Endothelial cell of umbilical vein (primary cell): ENCODE measurements around the gene POU3F1. TPM values are rescaled to one million over a fixed set of nuclear protein-coding genes. Genes with fewer than 3 reads are reported as not detected.

Experiments used
- BruUV-seq: library from RNA; stranded (reverse); fragments of 400-500 nt; replicated peaks from 2 replicates; lab custom pipeline; 2021; lab: Mats Ljungman, UMichigan
- CTCF ChIA-PET: fragments of 300-600, 350-600 bp; sonication (Branson Sonifier 250); formaldehyde crosslinking; loops from one replicate; lab custom pipeline; 2021; ENCODE audit warnings: antibody characterized with exemption, inconsistent platforms; lab: Charles Lee
- POLR2A ChIA-PET: fragments of 300-600, 350-600 bp; sonication (Branson Sonifier 250); formaldehyde crosslinking; loops from one replicate; lab custom pipeline; 2021; ENCODE audit warnings: antibody characterized with exemption, inconsistent platforms; lab: Charles Lee
- DNase-seq: peaks from one replicate; pipeline ENCODE4 v3.0.0-alpha.2; 2011; ENCODE audit warnings: low read depth, low spot score
- FAIRE-seq: peaks from 2 replicates; lab custom pipeline; 2011; peaks lifted over from hg19 to GRCh38; lab: Jason Lieb, UNC
- H2AFZ ChIP-seq: 2 replicates; pipeline ENCODE4 v1.6.0; 2012; ENCODE audit warnings: low read depth, low read length, control low read depth, inconsistent platforms
- H3K27ac ChIP-seq: 2 replicates; pipeline ENCODE4 v1.5.1; 2011; ENCODE audit warnings: low read depth, mild to moderate bottlenecking, control low read depth, low read length, moderate library complexity; ENCODE audit not compliant: insufficient read depth
- H3K27me3 ChIP-seq, 2 experiments: 2 replicates each; pipeline versions ENCODE4 v1.6.0 to v1.6.1; 2011; ENCODE audit warnings: low read length in 2 of 2, mixed read lengths in 1 of 2; ENCODE audit not compliant: control insufficient read depth in 2 of 2, insufficient read depth in 2 of 2
- H3K36me3 ChIP-seq, 2 experiments: 2 replicates in 1 of 2; 3 replicates in 1 of 2; pipeline ENCODE4 v1.5.1; 2011; ENCODE audit warnings: low read length in 2 of 2, mild to moderate bottlenecking in 1 of 2, moderate library complexity in 1 of 2; ENCODE audit not compliant: control insufficient read depth in 2 of 2, insufficient read depth in 2 of 2; ENCODE audit errors: extremely low read depth in 1 of 2
- H3K4me1 ChIP-seq: 3 replicates; pipeline ENCODE4 v1.5.1; 2011; ENCODE audit warnings: mild to moderate bottlenecking, low read length; ENCODE audit not compliant: control insufficient read depth, insufficient read depth; ENCODE audit errors: extremely low read depth
- H3K4me2 ChIP-seq: 2 replicates; pipeline ENCODE4 v1.6.1; 2011; ENCODE audit warnings: low read length, control low read depth, mixed read lengths; ENCODE audit not compliant: insufficient read depth
- H3K4me3 ChIP-seq, 3 experiments: fragments of 200-600 bp in 1 of 3; sonication (generic), shearing (Covaris generic) in 1 of 3; replicated peaks in 1 of 3; 2 replicates each; pipeline ENCODE4 v1.5.1; 2011 to 2016; ENCODE audit warnings: control low read depth in 3 of 3, low read length in 3 of 3, mild to moderate bottlenecking in 2 of 3, inconsistent platforms in 1 of 3, low read depth in 1 of 3, moderate library complexity in 1 of 3; ENCODE audit not compliant: insufficient read depth in 1 of 3
- H3K79me2 ChIP-seq: 2 replicates; pipeline ENCODE4 v1.6.0; 2012; ENCODE audit warnings: low read length, inconsistent platforms; ENCODE audit not compliant: control insufficient read depth, insufficient read depth
- H3K9ac ChIP-seq: replicated peaks from 2 replicates; pipeline ENCODE3; 2011; ENCODE audit warnings: low read length, control low read depth; ENCODE audit not compliant: insufficient read depth; ENCODE audit errors: extremely low read depth
- H3K9me1 ChIP-seq: replicated peaks from 3 replicates; pipeline ENCODE4 v1.6.0; 2011; ENCODE audit warnings: mild to moderate bottlenecking, low read length; ENCODE audit not compliant: control insufficient read depth, insufficient read depth; ENCODE audit errors: extremely low read depth
- H3K9me3 ChIP-seq: replicated peaks from 2 replicates; pipeline ENCODE4 v1.5.1; 2012; ENCODE audit warnings: low read length, inconsistent platforms; ENCODE audit not compliant: control insufficient read depth, insufficient read depth
- H4K20me1 ChIP-seq: replicated peaks from 2 replicates; pipeline ENCODE3; 2011; ENCODE audit warnings: mild to moderate bottlenecking, low read length; ENCODE audit not compliant: control insufficient read depth, insufficient read depth; ENCODE audit errors: extremely low read depth
- CTCF ChIP-seq, 2 donors: IDR thresholded peaks; 1 replicate in 1 of 2; 2 replicates in 1 of 2; pipeline ENCODE4 v1.5.1; 2011; ENCODE audit warnings: low read length in 2 of 2, mild to moderate bottlenecking in 2 of 2, moderate library complexity in 2 of 2, control low read depth in 1 of 2, inconsistent platforms in 1 of 2, low read depth in 1 of 2; ENCODE audit not compliant: insufficient read depth in 1 of 2; ENCODE audit errors: extremely low read depth in 1 of 2
- EZH2 ChIP-seq: IDR thresholded peaks from 2 replicates; pipeline ENCODE4 v1.6.1; 2012; ENCODE audit warnings: borderline replicate concordance, low read depth, mild to moderate bottlenecking, moderate library complexity, low read length, inconsistent platforms; ENCODE audit not compliant: severe bottlenecking
- FOS ChIP-seq: IDR thresholded peaks from 2 replicates; pipeline ENCODE4 v1.6.1; 2011; ENCODE audit warnings: mild to moderate bottlenecking, low read length, moderate library complexity, borderline replicate concordance; ENCODE audit not compliant: insufficient read depth
- GATA2 ChIP-seq: IDR thresholded peaks from 2 replicates; pipeline ENCODE4 v1.7.0; 2011; ENCODE audit warnings: low read depth, mild to moderate bottlenecking, moderate library complexity, mixed read lengths, low read length; ENCODE audit not compliant: insufficient read length, insufficient read depth
- JUN ChIP-seq: IDR thresholded peaks from 2 replicates; pipeline ENCODE4 v1.6.1; 2011; ENCODE audit warnings: borderline replicate concordance, low read depth; ENCODE audit not compliant: insufficient read length, insufficient read depth
- MAX ChIP-seq: IDR thresholded peaks from 2 replicates; pipeline ENCODE4 v1.6.1; 2011; ENCODE audit not compliant: insufficient read depth, insufficient read length
- MYC ChIP-seq: IDR thresholded peaks from one replicate; pipeline ENCODE4 v1.6.1; 2011; ENCODE audit warnings: mild to moderate bottlenecking, low read depth, low read length
- POLR2A ChIP-seq: IDR thresholded peaks from 2 replicates; pipeline ENCODE4 v1.6.1; 2012; ENCODE audit warnings: low read depth, mild to moderate bottlenecking, control low read depth, low read length
- POLR2AphosphoS5 ChIP-seq: IDR thresholded peaks from 2 replicates; pipeline ENCODE4 v1.6.1; 2012; ENCODE audit warnings: low read depth, mild to moderate bottlenecking, control low read depth, low read length, moderate library complexity; ENCODE audit not compliant: insufficient read depth
- dilution Hi-C: fragments of 300-500 bp; cut with MboI; formaldehyde crosslinking; loops from one replicate; pipeline ENCODE4 v1.15.0; 2019; ENCODE audit warnings: low sequenced_read_pairs; ENCODE audit not compliant: extremely low pct_ligation_motif_present
- intact Hi-C: fragments of 100-400 bp; cut with micrococcal nuclease; formaldehyde crosslinking; loops from one replicate; pipeline ENCODE4 v1.10.0; 2022
- polyA plus RNA-seq, 4 experiments: library from polyadenylated mRNA; depleted of rRNA in 3 of 4; stranded (reverse) in 3 of 4; unstranded in 1 of 4; fragments of >200 nt; gene quantifications; 2 replicates each; pipeline versions ENCODE4 v1.2.1 to v1.2.3, GENCODE V29; 2011 to 2012; ENCODE audit warnings: missing spikeins in 1 of 4
- total RNA-seq: library from RNA; stranded (reverse); gene quantifications from 2 replicates; pipeline ENCODE4 v1.2.3, GENCODE V29; 2021

POU3F1 gene
- total and polyA plus RNA-seq, 2 donors (not counting 3 experiments of a cell fraction or from before 2014, with no cell fraction given), result not detected

GRCh38 chr1:38088366-38088765 is 41.8 kb upstream of the POU3F1 start:
- Histone ChIP-seq H3K27ac (no peak overlapping the region), H4K20me1 (no peaks in the 10 kb centered on the region), H3K4me2 (no peak overlapping the region), H3K9me1 (no peaks in the 10 kb centered on the region), H3K9me3 (no peaks in the 10 kb centered on the region), H3K4me1 (no peaks in the 10 kb centered on the region), H3K4me3 (no peak overlapping the region), H3K79me2 (no peaks in the 10 kb centered on the region), H3K9ac (no peak overlapping the region), H3K36me3 (no peaks in the 10 kb centered on the region), H2AFZ (no peak overlapping the region), H3K27me3 (peaks cover 0 to 2% of the 10 kb centered on the region in 2 experiments)
- dilution Hi-C loops (no loop called here), intact Hi-C loops (no loop called here)
- TF ChIP-seq MAX (no peak), MYC (no peak), POLR2AphosphoS5 (no peak), FOS (no peak), JUN (no peak), GATA2 (no peak), EZH2 (no peak), CTCF (IDR thresholded peaks at IDR 0.05; ENCODE audit: extremely low read depth in 1 of 2, insufficient read depth in 1 of 2, low read depth in 1 of 2, low read length in 2 of 2) (no peak), POLR2A (no peak)
- FAIRE-seq, result no peak
- ChIA-PET CTCF (no interaction called here), POLR2A (no interaction called here)
- DNase-seq, result no peak
- no TSS peak for BruUV-seq
